ENCODE measurements around the gene TVP23B.
"Not testable (repeated sequence)": the region's sequence is repeated elsewhere in the genome, so short reads cannot be mapped to it uniquely, and the experiment has no call there.

DNA sequence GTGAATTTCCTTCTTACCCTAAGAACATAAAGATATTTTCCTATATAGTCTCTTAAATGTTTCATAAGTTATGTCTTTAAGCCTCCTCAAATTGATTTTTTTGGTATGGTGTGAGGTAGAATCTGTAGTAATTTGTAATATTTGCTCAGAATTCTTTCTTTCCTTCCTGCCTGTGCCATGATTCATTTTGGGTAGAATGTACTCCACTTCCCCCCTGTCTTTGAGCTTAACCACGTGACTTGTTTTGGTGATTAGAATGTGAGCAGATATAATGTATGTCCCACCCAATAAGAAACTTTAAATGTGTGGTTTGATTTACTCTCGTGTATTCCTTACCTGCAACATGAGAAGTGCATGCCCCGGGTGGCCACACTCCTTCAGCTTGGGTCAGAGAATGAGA is 40.4 kb downstream of the TVP23B start:
- TF ChIP-seq, protein P1, sequence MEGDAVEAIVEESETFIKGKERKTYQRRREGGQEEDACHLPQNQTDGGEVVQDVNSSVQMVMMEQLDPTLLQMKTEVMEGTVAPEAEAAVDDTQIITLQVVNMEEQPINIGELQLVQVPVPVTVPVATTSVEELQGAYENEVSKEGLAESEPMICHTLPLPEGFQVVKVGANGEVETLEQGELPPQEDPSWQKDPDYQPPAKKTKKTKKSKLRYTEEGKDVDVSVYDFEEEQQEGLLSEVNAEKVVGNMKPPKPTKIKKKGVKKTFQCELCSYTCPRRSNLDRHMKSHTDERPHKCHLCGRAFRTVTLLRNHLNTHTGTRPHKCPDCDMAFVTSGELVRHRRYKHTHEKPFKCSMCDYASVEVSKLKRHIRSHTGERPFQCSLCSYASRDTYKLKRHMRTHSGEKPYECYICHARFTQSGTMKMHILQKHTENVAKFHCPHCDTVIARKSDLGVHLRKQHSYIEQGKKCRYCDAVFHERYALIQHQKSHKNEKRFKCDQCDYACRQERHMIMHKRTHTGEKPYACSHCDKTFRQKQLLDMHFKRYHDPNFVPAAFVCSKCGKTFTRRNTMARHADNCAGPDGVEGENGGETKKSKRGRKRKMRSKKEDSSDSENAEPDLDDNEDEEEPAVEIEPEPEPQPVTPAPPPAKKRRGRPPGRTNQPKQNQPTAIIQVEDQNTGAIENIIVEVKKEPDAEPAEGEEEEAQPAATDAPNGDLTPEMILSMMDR (IDR thresholded peaks at IDR 0.05 in 4 of 5, conservative IDR thresholded peaks at IDR 0.05 in 1 of 5), result not testable (repeated sequence)
- not testable (repeated sequence) for TF ChIP-seq POLR2A (IDR thresholded peaks at IDR 0.05)
